GM23338 (cell line): Measurements from ENCODE around the gene IFNE. TPM values are rescaled to one million over a fixed set of nuclear protein-coding genes. Genes with fewer than 3 reads are reported as not detected.
A peak's percentile ranks its signal among the peaks of the same experiment; 100 is the strongest.
"Not testable (repeated sequence)": the region's sequence is repeated elsewhere in the genome, so short reads cannot be mapped to it uniquely, and the experiment has no call there.

Source experiments
- ATAC-seq: fragments of 200-7000 bp; cut with Tn5 transposase; 3 replicates; pipeline ENCODE4 v1.9.1; 2020
- DNase-seq: peaks from one replicate; pipeline ENCODE4 v3.0.0-alpha.2; 2015; ENCODE audit warnings: low spot score
- H2AFZ ChIP-seq: fragments of 200-600 bp; sonication (generic); 2 replicates; pipeline ENCODE4 v1.8.0; 2016; ENCODE audit warnings: antibody characterized with exemption, mild to moderate bottlenecking, moderate library complexity
- H3F3A ChIP-seq: fragments of 200-600 bp; sonication (generic); replicated peaks from 2 replicates; pipeline ENCODE4 v1.8.0; 2017; ENCODE audit warnings: antibody characterized with exemption, mixed run types, low read depth
- H3K27ac ChIP-seq: fragments of 200-600 bp; sonication (generic); 2 replicates; pipeline ENCODE4 v1.6.1; 2016; ENCODE audit warnings: low read depth
- H3K27me3 ChIP-seq: fragments of 200-600 bp; sonication (generic); 2 replicates; pipeline ENCODE4 v1.8.0; 2016; ENCODE audit warnings: mild to moderate bottlenecking, mixed run types, moderate library complexity; ENCODE audit not compliant: insufficient read depth
- H3K36me3 ChIP-seq: fragments of 200-600 bp; sonication (generic); 2 replicates; pipeline ENCODE4 v1.8.0; 2016; ENCODE audit warnings: mild to moderate bottlenecking; ENCODE audit not compliant: insufficient read depth
- H3K4me1 ChIP-seq: fragments of 200-600 bp; sonication (generic); 2 replicates; pipeline ENCODE4 v1.8.0; 2016; ENCODE audit warnings: mild to moderate bottlenecking, moderate library complexity; ENCODE audit not compliant: insufficient read depth
- H3K4me2 ChIP-seq: fragments of 200-600 bp; sonication (generic); 2 replicates; pipeline ENCODE4 v1.7.1; 2017; ENCODE audit warnings: mixed run types
- H3K4me3 ChIP-seq: fragments of 200-600 bp; sonication (generic); 2 replicates; pipeline ENCODE4 v1.6.1; 2016; ENCODE audit warnings: mixed run types
- H3K79me2 ChIP-seq: fragments of 200-600 bp; sonication (generic); replicated peaks from 2 replicates; pipeline ENCODE4 v1.8.0; 2017; ENCODE audit warnings: mild to moderate bottlenecking; ENCODE audit not compliant: insufficient read depth
- H3K9me2 ChIP-seq: fragments of 200-600 bp; sonication (generic); 2 replicates; pipeline ENCODE4 v1.8.0; 2017; ENCODE audit not compliant: insufficient read depth
- H4K20me1 ChIP-seq: fragments of 200-600 bp; sonication (generic); replicated peaks from 2 replicates; pipeline ENCODE4 v1.8.0; 2017; ENCODE audit warnings: mild to moderate bottlenecking; ENCODE audit not compliant: insufficient read depth
- H3K27ac Mint-ChIP-seq: 2 replicates; pipeline ENCODE4 v1.8.0; 2020; ENCODE audit warnings: inconsistent platforms, mild to moderate bottlenecking, moderate library complexity, mixed read lengths
- H3K27me3 Mint-ChIP-seq: 3 replicates; pipeline ENCODE4 v1.8.0; 2022; ENCODE audit warnings: low read depth, mild to moderate bottlenecking, moderate library complexity, mixed read lengths, inconsistent platforms; ENCODE audit not compliant: insufficient read depth, poor library complexity
- H3K36me3 Mint-ChIP-seq: 3 replicates; pipeline ENCODE4 v1.8.0; 2021; ENCODE audit warnings: low read depth, mild to moderate bottlenecking, inconsistent platforms, moderate library complexity, mixed read lengths
- H3K4me1 Mint-ChIP-seq: 3 replicates; pipeline ENCODE4 v1.8.0; 2020; ENCODE audit warnings: mild to moderate bottlenecking, inconsistent platforms, mixed read lengths
- H3K4me3 Mint-ChIP-seq: 3 replicates; pipeline ENCODE4 v1.8.0; 2021; ENCODE audit warnings: moderate library complexity, mild to moderate bottlenecking, inconsistent platforms, mixed read lengths
- H3K9me3 Mint-ChIP-seq: 3 replicates; pipeline ENCODE4 v1.8.0; 2020; ENCODE audit warnings: moderate library complexity, mild to moderate bottlenecking, inconsistent platforms, mixed read lengths
- ETS1 ChIP-seq: IDR thresholded peaks from 2 replicates; pipeline ENCODE4 v1.6.1; 2016; ENCODE audit warnings: antibody characterized with exemption
- REST ChIP-seq: IDR thresholded peaks from one replicate; pipeline ENCODE4 v1.6.1; 2018; ENCODE audit warnings: antibody characterized with exemption; ENCODE audit not compliant: unreplicated experiment
- ZNF114 ChIP-seq: fragments of 250-450 bp; sonication (Bioruptor Pico); IDR thresholded peaks from 2 replicates; pipeline ENCODE4 v1.5.0; 2020; ENCODE audit warnings: mild to moderate bottlenecking, moderate library complexity
- ZNF462 ChIP-seq: fragments of 250-450 bp; sonication (Bioruptor Pico); IDR thresholded peaks from 2 replicates; pipeline ENCODE4 v1.5.0; 2020; ENCODE audit warnings: mild to moderate bottlenecking, moderate library complexity
- polyA plus RNA-seq: library from polyadenylated mRNA; unstranded; fragments of >200 nt; fragmentation: Nextera tagmentation; extraction: Ambion mirVana; gene quantifications from 2 replicates; pipeline ENCODE4 v1.2.1, GENCODE V29; 2016
- total RNA-seq: library from RNA; depleted of rRNA; stranded (reverse); fragments of >200 nt; shearing (Covaris generic); gene quantifications from 2 replicates; pipeline ENCODE4 v1.2.3, GENCODE V29; 2014

IFNE gene
- total and polyA plus RNA-seq, 2 experiments from 2014 or later, result 0.21 TPM; not detected in 1

- TF ChIP-seq ZNF462 (CRISPR knock-in tag), result no peak
- no peak for TF ChIP-seq ETS1
- no peak for TF ChIP-seq ZNF114
- no peak for TF ChIP-seq REST
These were observed 42.0 kb downstream of the IFNE start, which contains the start of gene IFNA1 (continued) for GRCh38 chr9:21440139-21440538.

GRCh38 chr9:21435015-21435383 lies 47.1 kb downstream of the IFNE start:
- H3K27me3 ChIP-seq, H3K36me3 Mint-ChIP-seq, H3K9me3 Mint-ChIP-seq, H3K27ac ChIP-seq, H4K20me1 ChIP-seq, H3K4me3 Mint-ChIP-seq, H3K4me3 ChIP-seq, H3K36me3 ChIP-seq, H3K27me3 Mint-ChIP-seq, H3K27ac Mint-ChIP-seq, H3K4me1 Mint-ChIP-seq, H3K9me2 ChIP-seq, H2AFZ ChIP-seq, H3K4me2 ChIP-seq, H3K4me1 ChIP-seq, H3F3A ChIP-seq, H3K79me2 ChIP-seq: not testable (repeated sequence)
- ATAC-seq (peak; percentile 54), DNase-seq (peak; percentile 8)
